HepG2 (cell line): ENCODE data around the gene SFRP4. TPM values are rescaled to one million over a fixed set of nuclear protein-coding genes. Genes with fewer than 3 reads are reported as not detected.

ENCODE experiments used
- AGO1 ChIP-seq: fragments of 200-400 bp; formaldehyde crosslinking; IDR thresholded peaks from 2 replicates; pipeline ENCODE4 v1.6.1; 2017; ENCODE audit warnings: mild to moderate bottlenecking, low read depth, low read length, moderate library complexity; ENCODE audit not compliant: poor library complexity, severe bottlenecking
- ARID3A ChIP-seq: IDR thresholded peaks from 2 replicates; pipeline ENCODE4 v1.6.1; 2012; ENCODE audit warnings: low read depth, low read length, improper control_type of control experiment
- ASH2L ChIP-seq: fragments of 300-600, 200-600 bp; sonication (generic); IDR thresholded peaks from 2 replicates; pipeline ENCODE4 v1.7.0; 2017; ENCODE audit warnings: low read depth, mild to moderate bottlenecking, moderate library complexity, mixed read lengths, low read length; ENCODE audit not compliant: insufficient read length
- IRX3 ChIP-seq: sonication (generic); formaldehyde crosslinking; IDR thresholded peaks from 2 replicates; pipeline ENCODE4 v1.8.1; 2023; ENCODE audit warnings: mild to moderate bottlenecking, low read depth, missing genetic modification reagents, borderline replicate concordance
- ISL2 ChIP-seq: sonication (generic); formaldehyde crosslinking; IDR thresholded peaks from 2 replicates; pipeline ENCODE4 v1.5.0; 2020; ENCODE audit warnings: missing genetic modification reagents
- KLF9 ChIP-seq: IDR thresholded peaks from 2 replicates; pipeline ENCODE4 v1.6.1; 2016; ENCODE audit warnings: low read depth
- MAX ChIP-seq: IDR thresholded peaks from 2 replicates; pipeline ENCODE4 v1.6.1; 2012; ENCODE audit warnings: inconsistent platforms
- MEIS1 ChIP-seq: sonication (generic); formaldehyde crosslinking; IDR thresholded peaks from 2 replicates; pipeline ENCODE4 v1.9.0; 2021; ENCODE audit warnings: mild to moderate bottlenecking, missing genetic modification reagents, moderate library complexity, borderline replicate concordance
- MLXIP ChIP-seq: sonication (generic); formaldehyde crosslinking; IDR thresholded peaks from 2 replicates; pipeline ENCODE4 v1.9.0; 2021; ENCODE audit warnings: missing genetic modification reagents, borderline replicate concordance
- MTF2 ChIP-seq: sonication (generic); formaldehyde crosslinking; IDR thresholded peaks from 2 replicates; pipeline ENCODE4 v1.5.0; 2020; ENCODE audit warnings: missing genetic modification reagents, borderline replicate concordance
- PLRG1 ChIP-seq: fragments of 450-650 bp; conservative IDR thresholded peaks from 2 replicates; pipeline ENCODE4 v1.6.1; 2016
- POLR2AphosphoS5 ChIP-seq: IDR thresholded peaks from 2 replicates; pipeline ENCODE4 v1.6.1; 2012; ENCODE audit warnings: low read depth, low read length
- RAD21 ChIP-seq: fragments of 450-650 bp; formaldehyde crosslinking; IDR thresholded peaks from 2 replicates; pipeline ENCODE4 v1.5.0; 2020; ENCODE audit warnings: mild to moderate bottlenecking
- TFDP2 ChIP-seq: sonication (generic); formaldehyde crosslinking; IDR thresholded peaks from 2 replicates; pipeline ENCODE4 v1.4.0; 2020; ENCODE audit warnings: missing genetic modification reagents
- TOPORS ChIP-seq: sonication (generic); formaldehyde crosslinking; IDR thresholded peaks from 2 replicates; pipeline ENCODE4 v1.8.0; 2023; ENCODE audit warnings: mild to moderate bottlenecking, missing genetic modification reagents
- ZBTB34 ChIP-seq: sonication (generic); formaldehyde crosslinking; IDR thresholded peaks from 2 replicates; pipeline ENCODE4 v1.8.0; 2022; ENCODE audit warnings: mild to moderate bottlenecking, missing genetic modification reagents
- ZBTB7B ChIP-seq: sonication (generic); formaldehyde crosslinking; IDR thresholded peaks from 2 replicates; pipeline ENCODE4 v1.4.0; 2020; ENCODE audit warnings: missing genetic modification reagents
- ZNF18 ChIP-seq: sonication (generic); formaldehyde crosslinking; IDR thresholded peaks from 2 replicates; pipeline ENCODE4 v1.8.0; 2022; ENCODE audit warnings: mild to moderate bottlenecking, missing genetic modification reagents; ENCODE audit not compliant: insufficient replicate concordance
- ZNF430 ChIP-seq: sonication (generic); formaldehyde crosslinking; IDR thresholded peaks from 2 replicates; pipeline ENCODE4 v1.9.0; 2021; ENCODE audit warnings: mild to moderate bottlenecking, missing genetic modification reagents
- ZNF780A ChIP-seq: sonication (generic); formaldehyde crosslinking; IDR thresholded peaks from 2 replicates; pipeline ENCODE4 v1.8.0; 2022; ENCODE audit warnings: mild to moderate bottlenecking, missing genetic modification reagents, moderate library complexity
- polyA plus RNA-seq, 8 experiments: library from polyadenylated mRNA; depleted of rRNA in 3 of 8; stranded (reverse) in 7 of 8; unstranded in 1 of 8; fragments of >200 nt; fragmentation: Illumina TruSeq in 4 of 8; extraction: Trizol in 4 of 8; gene quantifications; 2 replicates each; pipeline versions ENCODE4 v1.2.1 to v1.2.3, GENCODE V29; 2011 to 2016; ENCODE audit warnings: low read depth in 4 of 8, missing spikeins in 1 of 8, mixed read lengths in 1 of 8; ENCODE audit not compliant: insufficient read depth in 1 of 8
- total RNA-seq, 5 experiments: library from RNA; depleted of rRNA; stranded (reverse); fragments of >200 nt; fragmentation: Illumina TruSeq; extraction: Trizol; gene quantifications; 2 replicates each; pipeline ENCODE4 v1.2.3, GENCODE V29; 2016; ENCODE audit warnings: low read depth in 1 of 5

Gene SFRP4
- total and polyA plus RNA-seq, 2 of the 13 experiments (the other 11 are each of a cell fraction or from before 2014, with no cell fraction given), result 0.96 to 1.8 TPM

GRCh38 chr7:37920305-37920848 is 3.8 kb upstream of the SFRP4 start, which contains the start of gene EPDR1 (continued):
- TF ChIP-seq MLXIP (CRISPR knock-in tag) (no peak), TOPORS (peak; percentile 83), ZNF18 (no peak), PLRG1 (no peak), KLF9 (CRISPR knock-in tag) (no peak), AGO1 (no peak), ZBTB7B (CRISPR knock-in tag) (no peak), MTF2 (CRISPR knock-in tag) (no peak), MEIS1 (CRISPR knock-in tag) (no peak), TFDP2 (CRISPR knock-in tag) (no peak), ARID3A (no peak), IRX3 (CRISPR knock-in tag) (no peak), ZNF780A (CRISPR knock-in tag) (no peak), ZNF430 (CRISPR knock-in tag) (no peak; the same call in 1 of the 2 replicates), RAD21 (CRISPR knock-in tag) (peak; percentile 50), POLR2AphosphoS5 (peak; percentile 58), ZBTB34 (CRISPR knock-in tag) (no peak), ASH2L (peak; percentile 54), ISL2 (no peak), MAX (no peak)
